ENCODE measurements around the gene CA5B. TPM values are rescaled to one million over a fixed set of nuclear protein-coding genes. Genes with fewer than 3 reads are reported as not detected.
A peak's percentile ranks its signal among the peaks of the same experiment; 100 is the strongest.
"Not testable (repeated sequence)": the region's sequence is repeated elsewhere in the genome, so short reads cannot be mapped to it uniquely, and the experiment has no call there.

Gene CA5B
- total RNA-seq, 1 donor from 2014 or later: 6.9 TPM

- intact Hi-C loops (cut with micrococcal nuclease): no loop called here
- H3K36me3 Mint-ChIP-seq (ENCODE audit: low read depth): peaks cover 9% of the 10 kb centered on the region
- no peak for DNase-seq (ENCODE audit: low spot score)
Measured at GRCh38 chrX:15755091-15755490, 17.0 kb downstream of the CA5B start.

GRCh38 chrX:15758140-15758539 lies 20.1 kb downstream of the CA5B start:
- H3K4me3 Mint-ChIP-seq: no peak overlapping the region
- peaks cover 14% of the 10 kb centered on the region for H3K4me1 Mint-ChIP-seq (ENCODE audit: low read depth)
- no peak for DNase-seq (ENCODE audit: low spot score)

More at GRCh38 chrX:15755091-15755490, 17.0 kb downstream of the CA5B start:
- Mint-ChIP-seq H3K4me3 (no peak overlapping the region), H3K4me1 (ENCODE audit: low read depth) (peaks cover 24% of the 10 kb centered on the region), H3K9me3 (no peaks in the 10 kb centered on the region), H3K27ac (no peak overlapping the region), H3K27me3 (ENCODE audit: insufficient read depth) (no peaks in the 10 kb centered on the region)

GRCh38 chrX:15759886-15760285 lies 21.8 kb downstream of the CA5B start:
- Mint-ChIP-seq H3K27ac (peak overlapping the region; percentile 34), H3K4me1 (ENCODE audit: low read depth) (peaks cover 14% of the 10 kb centered on the region)
- intact Hi-C loops (cut with micrococcal nuclease): loop anchor here (2.0 to 10.0 kb wide), 3 partner anchors 57 to 935 kb away; no protein-coding TSS in a partner anchor
- not testable (repeated sequence) for H3K9me3 Mint-ChIP-seq; H3K4me3 Mint-ChIP-seq; H3K27me3 Mint-ChIP-seq (ENCODE audit: insufficient read depth); H3K36me3 Mint-ChIP-seq (ENCODE audit: low read depth); DNase-seq (ENCODE audit: low spot score)

More at GRCh38 chrX:15758140-15758539, 20.1 kb downstream of the CA5B start:
- no peak overlapping the region for H3K27ac Mint-ChIP-seq
- no peaks in the 10 kb centered on the region for H3K27me3 Mint-ChIP-seq (ENCODE audit: insufficient read depth)
- peaks cover 9% of the 10 kb centered on the region for H3K36me3 Mint-ChIP-seq (ENCODE audit: low read depth)
- H3K9me3 Mint-ChIP-seq: no peaks in the 10 kb centered on the region
- intact Hi-C loops (cut with micrococcal nuclease): no loop called here

DNA sequence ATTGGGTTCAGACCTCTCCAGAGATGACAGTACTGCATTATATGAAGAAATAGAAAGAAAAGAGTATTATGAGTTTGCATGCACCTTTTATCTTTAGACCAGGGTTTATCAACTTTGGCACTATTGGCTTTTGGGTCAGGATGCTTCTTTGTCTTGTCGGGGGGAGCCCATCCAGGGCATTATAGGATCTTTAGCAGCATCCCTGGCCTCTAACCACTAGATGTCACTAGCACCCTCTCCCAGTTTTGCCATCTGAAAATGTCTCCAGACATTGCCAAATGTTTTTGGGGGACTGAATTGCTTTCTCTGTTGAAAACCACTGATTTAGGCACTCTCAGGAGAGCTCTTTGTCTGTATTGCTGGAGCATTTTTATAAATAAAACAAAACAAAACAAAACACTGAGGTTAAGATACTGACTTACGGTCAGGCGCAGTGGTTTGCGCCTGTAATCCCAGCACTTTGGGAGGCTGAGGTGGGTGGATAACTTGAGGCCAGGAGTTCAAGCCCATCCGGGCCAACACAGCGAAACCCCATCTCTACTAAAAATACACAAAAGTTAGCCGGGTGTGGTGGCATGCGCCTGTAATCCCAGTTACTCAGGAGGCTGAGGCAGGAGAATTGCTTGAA lies 23.6 kb downstream of the CA5B start:
- Mint-ChIP-seq H3K4me1 (ENCODE audit: low read depth) (peaks cover 14% of the 10 kb centered on the region), H3K4me3 (no peak overlapping the region), H3K27ac (peak overlapping the region; percentile 40), H3K36me3 (ENCODE audit: low read depth) (peaks cover 4% of the 10 kb centered on the region), H3K27me3 (ENCODE audit: insufficient read depth) (no peaks in the 10 kb centered on the region), H3K9me3 (no peaks in the 10 kb centered on the region)
- no peak for DNase-seq (ENCODE audit: low spot score)
- intact Hi-C loops (cut with micrococcal nuclease): loop anchor here (1.0 to 10.0 kb wide), 4 partner anchors 56 to 933 kb away; no protein-coding TSS in a partner anchor

GRCh38 chrX:15769300-15769954 lies 31.4 kb downstream of the CA5B start:
- Mint-ChIP-seq H3K27ac (no peak overlapping the region), H3K4me1 (ENCODE audit: low read depth) (peaks cover 11% of the 10 kb centered on the region), H3K4me3 (no peak overlapping the region), H3K9me3 (no peaks in the 10 kb centered on the region), H3K36me3 (ENCODE audit: low read depth) (peaks cover 8% of the 10 kb centered on the region), H3K27me3 (ENCODE audit: insufficient read depth) (no peaks in the 10 kb centered on the region)
- no peak for DNase-seq (ENCODE audit: low spot score)
- intact Hi-C loops (cut with micrococcal nuclease): loop anchor here (10.0 kb wide), 1 partner anchor 925 kb away; no protein-coding TSS in a partner anchor

- peak overlapping the region; percentile 84 for H3K4me3 Mint-ChIP-seq
- no peaks in the 10 kb centered on the region for H3K9me3 Mint-ChIP-seq
- intact Hi-C loops (cut with micrococcal nuclease): loop anchor here (1.0 to 2.0 kb wide), 2 partner anchors 8 to 107 kb away; partner anchors contain the start of gene ZRSR2
- peak overlapping the region; percentile 95 for H3K27ac Mint-ChIP-seq
- no peaks in the 10 kb centered on the region for H3K27me3 Mint-ChIP-seq (ENCODE audit: insufficient read depth)
- no peak for DNase-seq (ENCODE audit: low spot score)
- H3K4me1 Mint-ChIP-seq (ENCODE audit: low read depth): peaks cover 10% of the 10 kb centered on the region
- H3K36me3 Mint-ChIP-seq (ENCODE audit: low read depth): peaks cover 7% of the 10 kb centered on the region
Measured at GRCh38 chrX:15781961-15782699, 44.1 kb downstream of the CA5B start.

DNA sequence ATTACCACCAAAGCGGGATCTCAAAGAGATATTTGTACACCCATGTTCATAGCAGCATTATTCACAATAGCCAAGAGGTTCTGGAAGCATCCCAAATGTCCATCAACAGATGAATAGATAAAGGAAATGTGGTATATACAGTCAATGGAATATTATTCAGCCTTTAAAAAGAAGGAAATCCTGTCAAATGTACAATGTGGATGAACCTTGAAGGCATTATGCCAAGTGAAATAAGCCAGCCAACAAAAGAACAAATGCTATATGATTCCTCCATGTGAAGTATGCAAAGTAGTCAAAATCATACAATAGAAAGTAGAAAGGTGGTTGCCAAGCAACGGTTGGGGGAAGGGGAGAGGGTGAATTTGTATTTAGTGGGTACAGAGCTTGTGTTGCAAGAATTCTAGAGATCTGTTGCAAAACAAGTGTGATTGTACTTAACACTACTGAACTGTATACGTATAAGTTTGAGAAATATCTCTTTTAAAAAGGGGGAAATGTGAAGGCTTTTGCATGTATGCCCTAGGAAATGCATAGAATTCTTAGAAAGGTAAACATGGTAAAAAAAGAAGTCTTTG lies 47.2 kb downstream of the CA5B start:
- DNase-seq (ENCODE audit: low spot score): no peak
- peaks cover 5% of the 10 kb centered on the region for H3K36me3 Mint-ChIP-seq (ENCODE audit: low read depth)
- intact Hi-C loops (cut with micrococcal nuclease): no loop called here
- no peaks in the 10 kb centered on the region for H3K27me3 Mint-ChIP-seq (ENCODE audit: insufficient read depth)
- H3K27ac Mint-ChIP-seq: no peak overlapping the region
- no peak overlapping the region for H3K4me3 Mint-ChIP-seq
- H3K4me1 Mint-ChIP-seq (ENCODE audit: low read depth): peaks cover 10% of the 10 kb centered on the region
- no peaks in the 10 kb centered on the region for H3K9me3 Mint-ChIP-seq

DNA sequence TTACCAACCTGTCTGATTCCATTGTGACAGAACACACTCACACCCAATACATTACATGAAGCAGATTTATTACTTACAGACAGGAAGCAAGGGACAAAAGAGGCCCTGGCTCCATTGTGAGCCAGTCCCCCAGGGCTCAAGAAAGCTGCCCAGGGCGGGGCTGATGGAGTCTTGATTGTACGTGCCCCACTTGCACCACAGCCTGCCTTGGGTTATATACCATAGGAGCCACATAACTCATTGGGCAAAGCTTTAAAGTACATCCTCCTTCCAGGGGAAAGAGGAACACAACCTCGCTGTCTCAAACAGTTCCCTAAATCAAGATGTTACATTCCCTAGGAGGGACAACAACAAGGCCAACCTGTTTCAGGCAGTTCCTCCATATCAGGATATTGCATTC lies 48.8 kb downstream of the CA5B start:
- Mint-ChIP-seq H3K36me3 (ENCODE audit: low read depth) (peaks cover 5% of the 10 kb centered on the region), H3K9me3 (no peaks in the 10 kb centered on the region), H3K27ac (no peak overlapping the region), H3K4me1 (ENCODE audit: low read depth) (peaks cover 10% of the 10 kb centered on the region), H3K4me3 (no peak overlapping the region), H3K27me3 (ENCODE audit: insufficient read depth) (no peaks in the 10 kb centered on the region)
- DNase-seq (ENCODE audit: low spot score): no peak
- intact Hi-C loops (cut with micrococcal nuclease): no loop called here

DNA sequence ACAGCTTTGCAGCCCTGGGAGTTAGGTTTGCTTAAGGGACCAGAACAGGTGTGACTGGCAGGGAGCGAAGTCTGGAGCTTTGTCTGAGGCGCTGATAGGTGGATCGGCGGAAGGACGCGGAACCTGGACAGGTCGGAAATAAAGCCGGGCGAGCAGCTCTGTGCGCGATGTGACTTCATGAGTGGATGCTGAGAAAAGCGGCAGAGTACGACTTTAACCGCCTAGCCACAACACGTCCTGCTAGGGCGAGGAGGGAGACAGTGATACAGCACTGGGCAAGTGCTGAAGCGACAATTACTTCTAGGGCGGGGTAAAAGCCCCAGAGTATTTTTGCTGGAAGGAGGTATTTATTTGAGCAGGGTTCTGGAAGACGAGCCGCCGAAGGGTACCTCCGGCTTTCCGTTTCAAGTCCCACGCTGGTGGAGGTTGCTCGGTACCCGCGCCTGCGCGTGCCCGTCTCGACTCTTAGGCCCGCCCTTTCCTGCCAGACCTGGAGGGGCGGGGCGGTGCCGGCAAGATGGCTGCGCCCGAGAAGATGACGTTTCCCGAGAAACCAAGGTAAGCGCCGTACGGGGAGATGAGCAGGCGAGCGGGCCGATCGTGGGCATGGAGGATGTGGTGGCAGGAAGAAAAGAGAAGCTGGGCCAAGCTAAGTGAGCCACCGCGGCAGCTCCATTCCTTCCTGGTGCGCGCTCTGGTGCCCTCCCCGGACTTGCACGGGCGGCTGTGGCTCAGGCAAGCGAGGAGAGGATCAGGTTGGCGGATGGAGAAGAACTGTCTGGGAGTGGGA lies 52.1 kb downstream of the CA5B start, which contains the start of gene ZRSR2:
ZRSR2 (plus strand) TSS at position 506 of the 790 bp plus-strand sequence; CDS start at position 518, 12 bp downstream.
- H3K27ac Mint-ChIP-seq: no peak within 1 kb of the TSS
- H3K36me3 Mint-ChIP-seq (ENCODE audit: low read depth): peaks cover 5% of the 10 kb centered on the region
- H3K4me1 Mint-ChIP-seq (ENCODE audit: low read depth): peaks cover 18% of the 10 kb centered on the region
- intact Hi-C loops (cut with micrococcal nuclease): loop anchor here (1.0 to 10.0 kb wide), 8 partner anchors 8 to 929 kb away; partner anchors contain the start of genes CA5B, PIGA and SYAP1
- peak; percentile 83 for DNase-seq (ENCODE audit: low spot score)
- no peak within 1 kb of the TSS for H3K4me3 Mint-ChIP-seq
- H3K9me3 Mint-ChIP-seq: no peaks in the 10 kb centered on the region
- H3K27me3 Mint-ChIP-seq (ENCODE audit: insufficient read depth): no peaks in the 10 kb centered on the region

DNA sequence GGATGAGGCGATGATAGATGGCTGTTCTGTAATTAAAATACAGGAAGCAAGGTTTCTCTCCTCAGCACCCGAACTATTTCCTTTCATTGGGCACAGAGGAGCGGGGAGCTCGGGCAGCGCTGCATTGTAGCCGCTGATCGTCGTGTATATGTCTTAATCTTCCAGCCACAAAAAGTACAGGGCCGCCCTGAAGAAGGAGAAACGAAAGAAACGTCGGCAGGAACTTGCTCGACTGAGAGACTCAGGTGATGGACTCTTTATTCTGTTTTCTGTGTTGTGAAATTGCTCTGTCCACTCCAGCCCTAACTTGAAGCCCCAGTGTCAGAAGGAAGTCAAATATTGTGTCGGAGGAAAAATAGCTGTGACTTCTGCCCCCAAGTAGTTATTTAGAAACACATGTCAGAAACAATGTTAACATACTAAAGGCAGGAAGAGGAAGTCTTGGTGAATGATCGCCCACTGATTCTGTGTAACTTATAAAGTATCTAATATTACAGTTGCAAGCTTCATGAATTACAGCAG lies 52.8 kb downstream of the CA5B start:
- intact Hi-C loops (cut with micrococcal nuclease): loop anchor here (1.0 to 10.0 kb wide), 8 partner anchors 9 to 928 kb away; partner anchors contain the start of genes CA5B, PIGA and SYAP1
- H3K27me3 Mint-ChIP-seq (ENCODE audit: insufficient read depth): no peaks in the 10 kb centered on the region
- peaks cover 5% of the 10 kb centered on the region for H3K36me3 Mint-ChIP-seq (ENCODE audit: low read depth)
- H3K9me3 Mint-ChIP-seq: no peaks in the 10 kb centered on the region
- peaks cover 15% of the 10 kb centered on the region for H3K4me1 Mint-ChIP-seq (ENCODE audit: low read depth)
- no peak overlapping the region for H3K27ac Mint-ChIP-seq
- H3K4me3 Mint-ChIP-seq: no peak overlapping the region
- no peak for DNase-seq (ENCODE audit: low spot score)

DNA sequence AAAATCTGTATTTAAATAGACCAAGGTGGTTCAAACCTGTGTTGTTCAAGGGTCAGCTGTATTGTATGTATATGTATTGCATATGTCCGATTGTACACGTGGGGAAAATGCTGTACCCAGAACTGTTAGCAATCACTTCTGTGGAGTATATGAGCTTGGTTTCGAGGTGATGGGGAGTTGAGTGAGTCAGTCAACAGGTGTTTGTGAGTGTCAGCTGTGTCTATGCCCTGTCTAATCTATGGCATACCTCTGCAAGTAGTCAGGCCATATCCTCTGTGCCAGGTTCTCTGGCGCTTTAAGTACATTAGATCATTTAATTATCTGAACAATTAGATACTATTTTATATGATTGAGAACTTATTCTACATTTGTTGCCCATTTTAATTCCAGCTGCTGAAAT lies 59.6 kb downstream of the CA5B start:
- no peak for DNase-seq (ENCODE audit: low spot score)
- H3K27ac Mint-ChIP-seq: no peak overlapping the region
- intact Hi-C loops (cut with micrococcal nuclease): loop anchor here (10.0 kb wide), 1 partner anchor 463 kb away; the partner anchor contains the start of gene PIGA
- H3K9me3 Mint-ChIP-seq: no peaks in the 10 kb centered on the region
- H3K4me3 Mint-ChIP-seq: no peak overlapping the region
- no peaks in the 10 kb centered on the region for H3K27me3 Mint-ChIP-seq (ENCODE audit: insufficient read depth)
- H3K36me3 Mint-ChIP-seq (ENCODE audit: low read depth): peaks cover 17% of the 10 kb centered on the region
- peaks cover 12% of the 10 kb centered on the region for H3K4me1 Mint-ChIP-seq (ENCODE audit: low read depth)

- intact Hi-C loops (cut with micrococcal nuclease): no loop called here
- H3K27me3 Mint-ChIP-seq (ENCODE audit: insufficient read depth): no peaks in the 10 kb centered on the region
- H3K4me3 Mint-ChIP-seq: no peak overlapping the region
- H3K9me3 Mint-ChIP-seq: no peaks in the 10 kb centered on the region
- no peaks in the 10 kb centered on the region for H3K4me1 Mint-ChIP-seq (ENCODE audit: low read depth)
- DNase-seq (ENCODE audit: low spot score): no peak
- H3K36me3 Mint-ChIP-seq (ENCODE audit: low read depth): peaks cover 20% of the 10 kb centered on the region
- H3K27ac Mint-ChIP-seq: no peak overlapping the region
Measured at GRCh38 chrX:15804563-15804962, 66.5 kb downstream of the CA5B start.
